Measurements from ENCODE around the gene CALB2.

GRCh38 chr16:71311553-71312158 is 46.9 kb upstream of the CALB2 start:
- TF ChIP-seq CTCF (IDR thresholded peaks at IDR 0.05) (peak; percentile 85), EZH2 (IDR thresholded peaks at IDR 0.05; ENCODE audit: borderline replicate concordance, insufficient read depth, low read depth, low read length, poor library complexity, severe bottlenecking) (no peak)
